PC-9 (cell line): ENCODE measurements around the gene PRKACA.

Experiments used
- CTCF ChIP-seq: fragments of 200-600 bp; sonication (generic); conservative IDR thresholded peaks from 2 replicates; pipeline ENCODE4 v1.6.1; 2017; ENCODE audit warnings: mixed run types, antibody characterized with exemption, mild to moderate bottlenecking, moderate library complexity
- EZH2 ChIP-seq: fragments of 200-600 bp; sonication (generic); IDR thresholded peaks from 2 replicates; pipeline ENCODE4 v1.8.0; 2017; ENCODE audit warnings: antibody characterized with exemption, low read depth

DNA sequence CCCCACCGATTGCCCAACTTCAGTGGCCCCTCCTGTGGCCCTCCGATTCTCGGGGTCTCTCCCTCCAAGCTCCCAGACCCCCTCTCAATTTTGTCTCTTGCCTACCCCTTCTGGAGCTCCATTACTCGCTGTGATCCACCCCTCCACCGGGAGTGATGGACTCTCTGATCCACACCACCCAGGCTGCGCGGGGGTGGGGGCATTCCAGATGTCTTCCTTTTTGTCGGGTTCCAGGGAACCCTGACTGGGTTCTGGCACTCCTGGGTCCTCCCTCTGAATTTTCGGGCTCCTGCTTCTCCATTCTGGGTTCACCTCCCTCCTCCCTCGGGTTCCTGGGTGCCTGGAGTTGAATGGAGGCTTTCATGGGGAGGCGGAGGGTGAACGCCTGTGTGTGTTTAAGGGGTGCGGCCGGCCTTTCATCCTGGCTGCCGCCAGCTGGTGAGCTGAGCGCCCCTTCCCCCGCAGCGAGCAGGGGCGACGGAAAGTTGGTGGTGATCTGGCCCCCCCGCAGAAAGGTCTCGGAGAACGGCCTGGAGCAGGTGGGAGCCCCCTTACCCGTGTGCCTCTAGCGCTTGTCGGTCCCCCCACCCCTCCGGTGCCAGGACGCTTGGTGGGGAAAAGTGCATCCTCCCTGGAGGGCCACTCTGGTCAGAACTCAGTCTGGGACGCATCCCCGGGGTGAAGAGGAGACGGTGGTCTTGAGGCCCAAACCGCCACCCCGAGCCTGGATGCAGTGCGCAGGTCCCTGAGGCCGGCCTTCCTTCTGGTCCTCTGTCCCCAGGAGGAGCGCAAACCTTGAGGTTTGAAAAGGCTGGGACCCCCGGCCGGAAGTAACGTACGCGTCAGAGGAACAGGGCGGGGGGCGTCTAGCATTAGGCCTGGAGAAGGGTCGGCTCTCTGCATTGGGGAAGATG lies 43.4 kb downstream of the PRKACA start:
- TF ChIP-seq CTCF (peak; percentile 38; the same call in 1 of the 2 replicates), EZH2 (no peak)
